HG03575 (cell line): Measurements from ENCODE around the gene COMMD1.
"Not testable (repeated sequence)": the region's sequence is repeated elsewhere in the genome, so short reads cannot be mapped to it uniquely, and the experiment has no call there.

Source experiments
- ATAC-seq: cut with Tn5 transposase; IDR thresholded peaks from one replicate; pipeline ENCODE4 v1.9.1; 2021; ENCODE audit not compliant: unreplicated experiment, insufficient number of reproducible peaks, low FRiP score; ENCODE audit errors: extremely low read depth

COMMD1 gene

GRCh38 chr2:62110415-62111025 lies 205.0 kb downstream of the COMMD1 start:
- ATAC-seq = no peak

GRCh38 chr2:62112179-62112578 lies 206.7 kb downstream of the COMMD1 start:
- no peak for ATAC-seq

GRCh38 chr2:62114564-62114963 lies 209.1 kb downstream of the COMMD1 start:
- ATAC-seq = no peak

GRCh38 chr2:62116983-62117382 lies 211.5 kb downstream of the COMMD1 start:
- no peak for ATAC-seq

GRCh38 chr2:62118160-62118559 lies 212.7 kb downstream of the COMMD1 start:
- ATAC-seq = no peak

- no peak for ATAC-seq
Observed at GRCh38 chr2:62119311-62119974, 214.0 kb downstream of the COMMD1 start.

- ATAC-seq = not testable (repeated sequence)
Observed at GRCh38 chr2:62126239-62126638, 220.8 kb downstream of the COMMD1 start.

- ATAC-seq = no peak
Observed at GRCh38 chr2:62133320-62133823, 227.9 kb downstream of the COMMD1 start.

- ATAC-seq = no peak
Observed at GRCh38 chr2:62136956-62137830, 231.7 kb downstream of the COMMD1 start.

- ATAC-seq = no peak
Observed at GRCh38 chr2:62140426-62141141, 235.1 kb downstream of the COMMD1 start.

GRCh38 chr2:62141142-62141740 lies 235.8 kb downstream of the COMMD1 start:
- no peak for ATAC-seq

GRCh38 chr2:62142054-62142453 lies 236.6 kb downstream of the COMMD1 start:
- no peak for ATAC-seq

GRCh38 chr2:62143696-62144095 lies 238.2 kb downstream of the COMMD1 start:
- no peak for ATAC-seq

- ATAC-seq = no peak
Observed at GRCh38 chr2:62144689-62145477, 239.4 kb downstream of the COMMD1 start.

GRCh38 chr2:62145478-62146100 lies 240.1 kb downstream of the COMMD1 start:
- ATAC-seq = no peak

- ATAC-seq = not testable (repeated sequence)
Observed at GRCh38 chr2:62146790-62147189, 241.3 kb downstream of the COMMD1 start.

- no peak for ATAC-seq
Observed at GRCh38 chr2:62147610-62148301, 242.3 kb downstream of the COMMD1 start.
